ENCODE results near the gene HSD11B2. TPM values are rescaled to one million over a fixed set of nuclear protein-coding genes. Genes with fewer than 3 reads are reported as not detected.
"Not testable (repeated sequence)": the region's sequence is repeated elsewhere in the genome, so short reads cannot be mapped to it uniquely, and the experiment has no call there.

The HSD11B2 gene
- total RNA-seq, 1 experiment from 2014 or later: 33.4 TPM

GRCh38 chr16:67411339-67411738 is 19.6 kb upstream of the HSD11B2 start (continued):
- TF ChIP-seq SP1 (CRISPR knock-in tag; conservative IDR thresholded peaks at IDR 0.05) (no peak), ZNF512 (CRISPR knock-in tag; IDR thresholded peaks at IDR 0.05; ENCODE audit: borderline replicate concordance) (no peak), OVOL2 (CRISPR knock-in tag; IDR thresholded peaks at IDR 0.05; ENCODE audit: borderline replicate concordance) (no peak)

- Mint-ChIP-seq H3K36me3 (no peaks in the 10 kb centered on the region), H3K4me3 (no peak overlapping the region), H3K27me3 (ENCODE audit: low read depth) (peaks cover 19% of the 10 kb centered on the region), H3K4me1 (peaks cover 38% of the 10 kb centered on the region), H3K9me3 (no peaks in the 10 kb centered on the region), H3K27ac (no peak overlapping the region)
- TF ChIP-seq IRF2 (CRISPR knock-in tag; IDR thresholded peaks at IDR 0.05; ENCODE audit: borderline replicate concordance, low read depth) (no peak), GABPB1 (CRISPR knock-in tag; IDR thresholded peaks at IDR 0.05) (no peak)
- ChIA-PET POLR2A (interaction anchor here (0.7 to 0.9 kb wide), 2 partner anchors 86 to 252 kb away, joined by 3 to 7 read pairs; partner anchors contain the start of genes KCTD19 and LRRC36), CTCF (interaction anchor here (0.5 to 4.0 kb wide), 6 partner anchors 13 to 128 kb away, joined by 3 to 42 read pairs (median 4); no protein-coding TSS in a partner anchor)
- no peak for DNase-seq (ENCODE audit: low spot score)
- ATAC-seq: no peak
Measured at GRCh38 chr16:67412294-67412693, 18.6 kb upstream of the HSD11B2 start.

- H3K4me3 Mint-ChIP-seq: peak overlapping the region; percentile 0; the same call in 1 of the 2 replicates
- TF ChIP-seq MYBL2 (CRISPR knock-in tag; IDR thresholded peaks at IDR 0.05): no peak
- TF ChIP-seq FOXP4 (CRISPR knock-in tag; IDR thresholded peaks at IDR 0.05): peak; percentile 65; the same call in 1 of the 2 replicates
- no peak for TF ChIP-seq GABPB1 (CRISPR knock-in tag; IDR thresholded peaks at IDR 0.05)
- ATAC-seq (no peak), DNase-seq (ENCODE audit: low spot score) (no peak)
- ChIA-PET CTCF (interaction anchor here (0.6 to 4.0 kb wide), 19 partner anchors 12 to 485 kb away, joined by 3 to 42 read pairs (median 3); partner anchors contain the start of genes ATP6V0D1, EXOC3L1, HSD11B2 and KCTD19), POLR2A (interaction anchor here (0.6 to 0.7 kb wide), 2 partner anchors 51 to 777 kb away, joined by 3 to 5 read pairs; no protein-coding TSS in a partner anchor)
- H3K27me3 Mint-ChIP-seq (ENCODE audit: low read depth): peaks cover 22% of the 10 kb centered on the region
- H3K9me3 Mint-ChIP-seq: no peaks in the 10 kb centered on the region
- no peaks in the 10 kb centered on the region for H3K36me3 Mint-ChIP-seq
- H3K27ac Mint-ChIP-seq: peak overlapping the region; percentile 54
- H3K4me1 Mint-ChIP-seq: peaks cover 31% of the 10 kb centered on the region
Measured at GRCh38 chr16:67413978-67414911, 16.7 kb upstream of the HSD11B2 start.

- H3K36me3 Mint-ChIP-seq; ATAC-seq; POLR2A ChIA-PET; H3K9me3 Mint-ChIP-seq; DNase-seq (ENCODE audit: low spot score): not testable (repeated sequence)
- Mint-ChIP-seq H3K27me3 (ENCODE audit: low read depth) (peaks cover 24% of the 10 kb centered on the region), H3K27ac (peak overlapping the region; percentile 9; the same call in 1 of the 2 replicates), H3K4me1 (peaks cover 29% of the 10 kb centered on the region), H3K4me3 (peak overlapping the region; percentile 73)
- CTCF ChIA-PET: interaction anchor here (0.8 to 4.0 kb wide), 4 partner anchors 9 to 50 kb away, joined by 3 to 42 read pairs (median 13); no protein-coding TSS in a partner anchor
Measured at GRCh38 chr16:67415421-67415820, 15.5 kb upstream of the HSD11B2 start.

GRCh38 chr16:67415872-67416793 is 14.8 kb upstream of the HSD11B2 start, which contains the start of gene ZDHHC1:
Gene ZDHHC1, minus strand, starts transcription at chr16:67416477. Its CDS starts 8,702 bp downstream, at chr16:67407775.
- Mint-ChIP-seq H3K9me3 (peaks cover 5% of the 10 kb centered on the region), H3K36me3 (no peaks in the 10 kb centered on the region), H3K27me3 (ENCODE audit: low read depth) (peaks cover 20% of the 10 kb centered on the region), H3K4me1 (peaks cover 33% of the 10 kb centered on the region), H3K4me3 (peak within 1 kb of the TSS; percentile 73), H3K27ac (peak within 1 kb of the TSS; percentile 77)
- ATAC-seq (peak; percentile 89), DNase-seq (ENCODE audit: low spot score) (peak; percentile 83)
- ChIA-PET POLR2A (interaction anchor here (1.2 kb wide), 1 partner anchor 12 kb away, joined by 3 read pairs; no protein-coding TSS in a partner anchor), CTCF (interaction anchor here (0.7 to 3.4 kb wide), 13 partner anchors 9 to 131 kb away, joined by 3 to 31 read pairs (median 6); partner anchors contain the start of genes KCTD19, LRRC36 and TPPP3)
- no peak for TF ChIP-seq GRHL2 (CRISPR knock-in tag; IDR thresholded peaks at IDR 0.05; ENCODE audit: insufficient replicate concordance, severe bottlenecking)
- TF ChIP-seq ZNF232 (CRISPR knock-in tag; IDR thresholded peaks at IDR 0.05): 0 out of 2 replicates have a peak, but pooled peaks have one; percentile 29
- 0 out of 2 replicates have a peak, but pooled peaks have one; percentile 59 for TF ChIP-seq E2F1 (CRISPR knock-in tag; IDR thresholded peaks at IDR 0.05)
- no peak for TF ChIP-seq KAT7 (CRISPR knock-in tag; IDR thresholded peaks at IDR 0.05; ENCODE audit: borderline replicate concordance)
- TF ChIP-seq HMGXB4 (CRISPR knock-in tag; IDR thresholded peaks at IDR 0.05): peak; percentile 100
- no peak for TF ChIP-seq TP53 (CRISPR knock-in tag; IDR thresholded peaks at IDR 0.05)
- TF ChIP-seq CREM (CRISPR knock-in tag; IDR thresholded peaks at IDR 0.05): peak; percentile 59
